M059J (cell line): ENCODE data around the gene SIK2. TPM values are rescaled to one million over a fixed set of nuclear protein-coding genes. Genes with fewer than 3 reads are reported as not detected.
"Not testable (repeated sequence)": the region's sequence is repeated elsewhere in the genome, so short reads cannot be mapped to it uniquely, and the experiment has no call there.

Experiments used
- DNase-seq: peaks from one replicate; pipeline ENCODE4 v3.0.0-alpha.2; 2012; ENCODE audit warnings: low read depth
- total RNA-seq: library from RNA; depleted of rRNA; stranded (reverse); fragments of >200 nt; shearing (Covaris generic); gene quantifications from 2 replicates; pipeline ENCODE4 v1.2.3, GENCODE V29; 2014

The SIK2 gene
- total RNA-seq, 1 experiment from 2014 or later, result 19.4 TPM

GRCh38 chr11:111623527-111624030 is 21.3 kb downstream of the SIK2 start:
- DNase-seq, result no peak

GRCh38 chr11:111624608-111625007 is 22.4 kb downstream of the SIK2 start:
- no peak for DNase-seq

DNA sequence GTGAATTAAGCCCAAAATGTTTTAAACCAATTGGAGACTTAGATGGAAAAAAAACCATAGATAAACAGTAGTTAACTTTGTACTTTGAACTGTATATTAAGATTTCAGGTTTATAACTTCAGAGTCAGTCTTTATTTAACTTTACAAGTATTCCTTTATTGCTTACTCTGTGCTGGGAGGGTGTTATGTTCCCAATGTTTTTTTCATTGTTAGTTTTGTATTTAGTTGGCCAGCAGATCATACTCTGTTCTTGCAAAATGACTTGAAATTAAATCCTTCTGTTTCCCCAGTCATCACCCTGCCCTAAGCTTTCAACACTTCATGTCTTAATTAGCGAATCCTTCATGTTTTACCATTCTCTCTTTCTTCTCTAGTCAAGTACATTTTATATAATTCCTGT is 25.3 kb downstream of the SIK2 start:
- no peak for DNase-seq

DNA sequence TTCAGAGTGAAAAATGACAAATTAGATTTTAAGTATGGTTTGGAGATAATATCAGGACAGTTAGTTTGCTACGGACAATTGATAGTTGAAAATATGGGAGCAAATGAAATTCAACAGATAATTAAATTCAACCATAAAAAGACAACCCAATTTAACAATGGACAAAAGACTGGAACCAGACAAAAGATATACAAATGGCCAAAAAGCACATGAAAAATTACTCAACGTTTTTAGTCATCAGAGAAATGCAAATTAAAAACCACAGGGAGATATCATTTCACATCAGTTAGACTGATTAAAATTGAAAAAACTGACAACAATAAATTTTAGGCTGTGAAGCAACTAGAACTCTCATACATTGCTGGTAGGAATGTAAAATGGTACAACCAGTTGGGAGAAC is 27.2 kb downstream of the SIK2 start:
- DNase-seq, result peak; percentile 56

DNA sequence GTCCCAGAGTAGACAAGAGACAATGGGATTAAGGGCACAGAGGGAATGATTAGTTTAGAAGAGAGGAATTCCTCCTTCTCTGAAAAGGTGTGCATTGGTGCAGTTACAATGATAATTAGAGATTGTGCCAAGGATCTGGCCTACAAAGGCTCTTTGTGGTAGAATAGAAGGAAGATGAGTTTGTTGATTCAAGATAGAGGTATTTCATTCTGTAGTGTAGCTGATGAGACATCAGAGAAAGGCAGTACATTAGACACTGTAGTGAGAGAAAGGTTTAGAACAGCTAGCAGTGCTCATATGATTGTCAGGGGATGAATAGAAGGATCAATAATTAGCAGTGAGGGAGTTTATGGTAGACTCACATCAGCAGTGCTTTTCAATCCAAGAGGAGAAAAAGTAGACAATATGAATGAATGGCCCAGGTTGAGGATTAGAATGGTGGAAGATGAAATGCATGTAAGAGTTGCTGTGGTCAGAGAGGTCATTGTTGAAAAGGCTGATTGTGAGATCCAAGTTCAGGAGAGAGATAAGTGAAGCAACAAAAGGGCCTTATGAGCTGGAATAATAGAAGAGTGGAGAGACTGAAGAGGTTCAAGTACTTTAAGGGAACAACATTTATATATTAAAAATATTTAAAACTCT is 28.9 kb downstream of the SIK2 start:
- DNase-seq, result peak; percentile 33

GRCh38 chr11:111631666-111632039 is 29.4 kb downstream of the SIK2 start:
- peak; percentile 91 for DNase-seq

GRCh38 chr11:111632516-111633220 is 30.4 kb downstream of the SIK2 start:
- DNase-seq, result peak; percentile 24

DNA sequence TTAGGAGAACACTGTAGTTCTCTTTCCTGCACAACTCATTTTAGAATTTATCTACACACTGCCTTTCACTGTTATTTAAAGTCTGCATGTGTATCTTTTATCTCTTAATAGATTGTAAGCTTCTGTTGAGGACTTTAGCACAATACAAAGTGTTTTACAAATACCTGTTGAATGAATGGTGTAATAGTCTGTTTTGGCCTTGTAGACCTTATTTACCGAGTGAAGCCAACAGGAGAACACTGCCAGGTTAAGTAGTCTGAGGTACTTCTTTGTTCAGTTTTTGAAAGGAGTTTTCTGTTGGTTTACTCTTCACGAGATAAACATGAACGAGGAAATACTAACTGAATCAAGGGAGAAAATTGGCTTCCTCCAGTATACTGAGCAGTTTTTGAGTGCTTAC is 31.0 kb downstream of the SIK2 start:
- no peak for DNase-seq

GRCh38 chr11:111633756-111634362 is 31.6 kb downstream of the SIK2 start:
- DNase-seq, result peak; percentile 85

DNA sequence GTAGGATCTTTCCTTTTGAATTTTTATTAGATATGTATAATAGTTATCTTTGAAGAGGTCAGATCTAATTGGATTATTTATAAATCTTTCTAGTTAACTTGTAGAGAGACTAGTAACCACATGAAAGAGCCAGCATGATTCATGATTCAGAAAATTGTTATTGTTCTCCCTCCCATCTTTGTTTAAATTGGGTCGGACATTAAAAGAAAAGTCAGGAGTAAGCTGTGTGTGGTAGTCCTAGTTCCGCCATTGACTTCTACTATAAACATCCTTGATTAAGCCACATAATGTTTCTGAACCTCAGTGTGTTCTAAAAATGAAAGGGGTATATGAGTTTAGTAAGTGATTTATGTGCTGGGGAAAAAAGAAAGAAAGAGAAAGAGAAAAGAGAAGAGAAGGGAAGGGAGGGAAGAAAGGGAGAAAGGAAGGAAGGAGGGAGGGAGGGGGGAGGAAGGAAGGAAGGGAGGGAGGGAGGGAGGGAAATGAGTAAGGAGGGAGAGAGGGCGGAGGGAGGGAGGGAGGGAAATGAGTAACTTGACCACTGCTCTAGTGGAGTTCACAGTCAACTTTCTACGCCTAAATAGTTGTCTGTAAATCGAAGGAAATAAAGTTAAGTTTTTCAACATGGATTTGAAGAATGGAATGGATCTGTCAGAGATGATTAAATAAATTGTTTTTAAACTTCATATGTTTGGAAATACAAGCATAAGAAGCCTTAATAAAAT is 32.9 kb downstream of the SIK2 start:
- DNase-seq, result peak; percentile 81

- peak; percentile 80 for DNase-seq
These were observed 33.4 kb downstream of the SIK2 start for GRCh38 chr11:111635706-111636045.

DNA sequence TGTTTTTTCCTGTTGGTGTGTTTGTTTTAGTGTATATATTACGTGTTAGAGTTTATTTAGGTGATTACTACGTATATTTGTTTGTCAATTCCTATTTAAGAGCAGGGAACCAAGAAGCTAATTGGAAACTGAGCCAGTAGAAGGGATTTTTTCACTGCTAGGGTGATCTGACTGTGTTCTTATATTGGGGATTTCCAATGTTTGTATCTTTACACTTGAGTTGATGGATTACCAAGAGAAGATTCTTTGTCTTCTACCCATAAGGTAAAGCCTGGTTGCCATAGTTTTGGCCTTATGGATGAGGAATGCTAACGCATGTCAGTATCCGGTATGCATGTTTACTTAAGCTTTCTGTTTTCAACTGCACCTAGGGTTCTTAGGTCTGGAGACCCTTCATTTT is 35.6 kb downstream of the SIK2 start:
- DNase-seq, result no peak

DNA sequence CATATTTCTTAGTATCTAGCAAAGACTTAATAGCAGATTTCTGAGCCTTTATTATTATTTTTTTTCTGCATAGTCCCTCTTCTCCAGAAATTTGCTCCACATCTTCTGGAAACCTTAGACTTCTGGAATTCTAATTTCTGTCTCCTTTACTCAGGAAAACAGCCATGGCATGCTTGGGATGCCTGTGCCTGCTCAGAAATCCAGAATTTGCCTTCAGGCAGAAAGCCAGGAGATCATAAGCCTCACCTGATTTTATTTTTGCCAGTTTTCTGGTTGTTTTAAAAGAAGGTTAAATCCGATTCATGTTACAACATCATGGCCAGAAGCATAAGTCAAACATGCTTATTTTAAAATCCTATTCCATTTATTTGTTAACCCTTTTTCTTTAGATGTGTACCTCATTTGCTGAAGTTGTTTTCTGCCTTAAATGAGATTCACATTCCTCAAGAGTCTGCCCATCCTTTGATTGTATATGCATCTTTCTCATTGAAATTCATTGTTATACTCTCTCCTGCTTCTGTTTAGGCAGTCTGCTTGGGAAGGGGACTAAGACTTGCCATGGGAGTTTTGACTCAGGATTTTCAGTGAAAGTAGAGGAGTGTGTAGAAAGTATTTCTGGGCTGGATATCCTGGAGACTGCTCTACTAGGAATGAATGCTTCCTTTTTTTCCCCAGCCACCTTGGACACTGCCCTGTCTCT is 37.1 kb downstream of the SIK2 start:
- DNase-seq, result peak; percentile 30

GRCh38 chr11:111641339-111642015 is 39.2 kb downstream of the SIK2 start:
- no peak for DNase-seq

GRCh38 chr11:111642542-111642941 is 40.3 kb downstream of the SIK2 start:
- peak; percentile 34 for DNase-seq

- no peak for DNase-seq
These were observed 42.7 kb downstream of the SIK2 start for GRCh38 chr11:111644922-111645321.

- DNase-seq, result no peak
These were observed 43.5 kb downstream of the SIK2 start for GRCh38 chr11:111645657-111646316.

- not testable (repeated sequence) for DNase-seq
These were observed 49.1 kb downstream of the SIK2 start for GRCh38 chr11:111651336-111651735.

DNA sequence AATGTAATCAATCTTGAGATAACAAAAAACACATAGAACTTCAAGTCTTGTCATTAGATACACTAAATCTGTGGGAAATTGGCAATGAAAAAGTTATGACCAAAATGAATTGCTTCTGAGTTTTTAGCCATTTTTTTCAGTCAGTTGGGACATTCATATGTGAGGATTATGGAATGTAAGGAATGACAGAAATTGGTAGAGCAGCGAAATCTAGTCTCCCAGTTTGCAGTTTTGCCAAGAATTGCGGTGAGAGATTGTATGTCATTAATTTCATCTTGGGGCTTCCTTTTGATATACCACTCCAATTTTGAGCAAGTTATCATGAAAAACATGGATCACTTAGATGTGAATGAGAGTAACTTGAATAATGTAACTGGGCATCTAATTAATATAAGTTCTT is 49.9 kb downstream of the SIK2 start:
- DNase-seq, result no peak

- no peak for DNase-seq
These were observed 52.4 kb downstream of the SIK2 start for GRCh38 chr11:111654601-111655000.

DNA sequence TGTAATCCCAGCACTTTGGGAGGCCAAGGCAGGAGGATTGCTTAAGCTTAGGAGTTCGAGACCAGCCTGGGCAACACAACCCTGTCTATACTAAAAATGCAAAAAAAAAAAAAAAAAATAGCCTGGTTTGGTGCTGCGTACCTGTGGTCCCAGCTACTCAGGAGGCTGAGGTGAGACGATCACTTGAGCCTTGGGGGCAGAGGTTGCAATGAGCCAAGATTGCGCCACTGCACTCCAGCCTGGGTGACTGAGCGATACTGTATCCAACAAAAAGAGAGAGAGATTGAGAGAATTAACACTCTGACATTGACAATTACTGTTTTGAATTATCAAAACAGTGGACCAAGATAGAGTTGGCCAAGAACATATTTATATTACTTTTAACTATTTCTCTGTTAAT is 53.7 kb downstream of the SIK2 start:
- DNase-seq, result no peak
